Thyroid gland (tissue), 4 donors: ENCODE results near the gene RASL10A. TPM values are rescaled to one million over a fixed set of nuclear protein-coding genes. Genes with fewer than 3 reads are reported as not detected.
A peak's percentile ranks its signal among the peaks of the same experiment; 100 is the strongest.

ENCODE experiments used
- DNase-seq, 2 donors: peaks; one replicate each; pipeline ENCODE4 v3.0.0-alpha.2; 2019
- H3K27ac ChIP-seq, 3 donors: fragments of 200-600 bp; sonication (generic); 1 replicate in 2 of 3; 2 replicates in 1 of 3; pipeline ENCODE4 v1.5.1; 2016 to 2019; ENCODE audit warnings: mild to moderate bottlenecking in 1 of 3, moderate library complexity in 1 of 3
- H3K27me3 ChIP-seq: fragments of 200-600 bp; sonication (generic); one replicate; pipeline ENCODE4 v1.5.1; 2019
- H3K36me3 ChIP-seq, 2 donors: fragments of 200-600 bp; sonication (generic); one replicate each; pipeline ENCODE4 v1.5.1; 2016 to 2019
- H3K4me1 ChIP-seq, 2 donors: fragments of 200-600 bp; sonication (generic); one replicate each; pipeline ENCODE4 v1.5.1; 2017 to 2019
- H3K4me3 ChIP-seq, 3 donors: fragments of 200-600 bp; sonication (generic); replicated peaks in 1 of 3; 1 replicate in 2 of 3; 2 replicates in 1 of 3; pipeline ENCODE4 v1.5.1; 2016; ENCODE audit warnings: mild to moderate bottlenecking in 1 of 3
- H3K9me3 ChIP-seq: fragments of 200-600 bp; sonication (generic); one replicate; pipeline ENCODE4 v1.5.1; 2017
- POLR2A ChIP-seq, 2 donors: fragments of 450-650 bp; IDR thresholded peaks; one replicate each; pipeline ENCODE4 v1.6.1; 2017; ENCODE audit warnings: antibody characterized with exemption in 2 of 2, mild to moderate bottlenecking in 2 of 2, moderate library complexity in 1 of 2
- WGBS, 2 donors: methylation state at CpG; one replicate each; pipeline ENCODE4 v1.1.5; 2017; 5-methylcytosine and 5-hydroxymethylcytosine counted together
- intact Hi-C: fragments of 100-400 bp; cut with DNase I; formaldehyde crosslinking; loops from one replicate; pipeline ENCODE4 v1.15.1; 2023
- total RNA-seq, 4 donors: library from RNA; depleted of rRNA; stranded (reverse); fragments of >200 nt; gene quantifications; one replicate each; pipeline ENCODE4 v1.2.3, GENCODE V29; 2016
- TF ChIP-seq, protein P1 (sequence below), 6 experiments: fragments of 200-600 bp in 3 of 6; fragments of 450-650 bp in 3 of 6; sonication (generic) in 3 of 6; IDR thresholded peaks; one replicate each; pipeline ENCODE4 v1.5.1; 2016 to 2019; ENCODE audit warnings: antibody characterized with exemption in 6 of 6, mild to moderate bottlenecking in 2 of 6, inconsistent platforms in 1 of 6, moderate library complexity in 1 of 6

RASL10A gene
- total RNA-seq, 4 donors from 2014 or later, result 0.67 to 1.7 TPM; not detected in 2

DNA sequence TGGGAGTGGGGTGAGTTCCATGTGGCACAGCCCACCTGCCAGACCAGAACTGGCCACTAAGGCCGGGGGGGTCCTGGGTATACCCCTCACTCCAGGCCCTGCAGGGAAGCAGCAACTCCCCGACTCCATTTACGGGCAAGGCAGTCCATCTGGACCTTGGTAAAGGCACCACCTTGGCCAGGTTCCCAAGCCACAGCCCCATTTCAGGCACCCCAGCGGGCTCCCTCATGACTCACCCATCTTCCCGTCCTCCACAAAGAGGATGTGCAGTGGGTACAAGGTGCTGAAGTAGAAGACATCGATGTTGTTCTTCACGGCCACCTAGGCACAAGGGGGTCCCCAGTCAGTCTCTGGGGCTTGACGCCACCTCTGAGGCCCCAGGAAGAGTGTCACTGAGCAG, 15.7 kb upstream of the RASL10A start:
- intact Hi-C loops, result no loop called here
- 95 to 98% methylated on average over 6 to 8 of the region's 8 CpGs for WGBS, 2 donors
- no peak for TF ChIP-seq POLR2A (IDR thresholded peaks at IDR 0.05)
- TF ChIP-seq, protein P1, sequence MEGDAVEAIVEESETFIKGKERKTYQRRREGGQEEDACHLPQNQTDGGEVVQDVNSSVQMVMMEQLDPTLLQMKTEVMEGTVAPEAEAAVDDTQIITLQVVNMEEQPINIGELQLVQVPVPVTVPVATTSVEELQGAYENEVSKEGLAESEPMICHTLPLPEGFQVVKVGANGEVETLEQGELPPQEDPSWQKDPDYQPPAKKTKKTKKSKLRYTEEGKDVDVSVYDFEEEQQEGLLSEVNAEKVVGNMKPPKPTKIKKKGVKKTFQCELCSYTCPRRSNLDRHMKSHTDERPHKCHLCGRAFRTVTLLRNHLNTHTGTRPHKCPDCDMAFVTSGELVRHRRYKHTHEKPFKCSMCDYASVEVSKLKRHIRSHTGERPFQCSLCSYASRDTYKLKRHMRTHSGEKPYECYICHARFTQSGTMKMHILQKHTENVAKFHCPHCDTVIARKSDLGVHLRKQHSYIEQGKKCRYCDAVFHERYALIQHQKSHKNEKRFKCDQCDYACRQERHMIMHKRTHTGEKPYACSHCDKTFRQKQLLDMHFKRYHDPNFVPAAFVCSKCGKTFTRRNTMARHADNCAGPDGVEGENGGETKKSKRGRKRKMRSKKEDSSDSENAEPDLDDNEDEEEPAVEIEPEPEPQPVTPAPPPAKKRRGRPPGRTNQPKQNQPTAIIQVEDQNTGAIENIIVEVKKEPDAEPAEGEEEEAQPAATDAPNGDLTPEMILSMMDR (IDR thresholded peaks at IDR 0.05), result no peak
- H3K27ac ChIP-seq, result no peak overlapping the region
- no peaks in the 10 kb centered on the region for H3K27me3 ChIP-seq
- H3K4me3 ChIP-seq, result no peak overlapping the region
- H3K9me3 ChIP-seq, result no peaks in the 10 kb centered on the region
- H3K4me1 ChIP-seq, result no peaks in the 10 kb centered on the region
- DNase-seq, result no peak
- H3K36me3 ChIP-seq, result peaks cover 47 to 58% of the 10 kb centered on the region in 2 donors

DNA sequence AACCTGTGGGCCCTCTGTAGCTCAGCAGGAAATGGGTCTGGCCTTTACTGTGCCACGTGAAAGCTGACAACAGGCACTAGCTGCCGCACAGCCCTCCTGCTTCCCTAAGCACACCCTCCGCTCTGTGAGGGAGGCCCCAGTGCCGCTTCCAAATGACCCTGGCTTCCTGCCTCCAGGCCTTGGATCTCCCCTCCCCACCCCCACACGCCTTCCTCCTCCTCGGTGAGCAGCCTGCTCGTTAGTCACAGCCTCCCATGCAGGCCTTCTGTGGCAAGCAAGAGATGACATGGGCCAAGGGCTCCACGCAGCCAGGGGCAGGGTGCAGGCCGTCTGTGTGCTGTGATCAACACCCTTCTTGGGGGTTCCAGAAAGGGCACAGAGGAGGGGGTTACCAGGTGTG, 15.3 kb upstream of the RASL10A start:
- intact Hi-C loops, result no loop called here
- H3K36me3 ChIP-seq, result peaks cover 48 to 54% of the 10 kb centered on the region in 2 donors
- H3K9me3 ChIP-seq, result no peaks in the 10 kb centered on the region
- no peak for TF ChIP-seq POLR2A (IDR thresholded peaks at IDR 0.05)
- TF ChIP-seq, protein P1 (IDR thresholded peaks at IDR 0.05), result no peak
- no peak for DNase-seq
- WGBS, 2 donors, result 51 to 78% methylated on average over 9 of the region's 9 CpGs
- H3K4me1 ChIP-seq, result no peaks in the 10 kb centered on the region
- H3K27ac ChIP-seq, result no peak overlapping the region
- H3K4me3 ChIP-seq, result no peak overlapping the region
- no peaks in the 10 kb centered on the region for H3K27me3 ChIP-seq

DNA sequence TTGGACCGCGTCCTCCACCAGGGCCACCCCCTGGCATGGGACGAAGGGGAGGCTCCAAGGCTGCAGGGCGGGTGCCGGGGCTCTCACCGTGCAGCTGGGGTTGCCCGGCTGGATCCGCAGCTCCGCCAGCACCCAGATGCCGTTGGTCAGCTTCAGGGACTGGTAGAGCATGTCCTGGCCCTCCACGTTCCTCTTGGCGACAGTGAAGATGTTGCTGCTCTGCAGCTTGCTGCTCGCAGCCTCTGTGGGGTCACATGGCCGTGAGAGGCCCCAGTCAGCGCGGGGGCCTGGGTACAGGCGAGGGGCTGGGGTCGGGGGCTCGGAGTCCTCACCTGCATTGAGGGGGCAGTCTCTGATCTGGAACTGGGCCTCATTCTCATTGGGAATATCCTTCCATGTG, 14.8 kb upstream of the RASL10A start:
- no peaks in the 10 kb centered on the region for H3K9me3 ChIP-seq
- peak; percentile 39 to 41 for DNase-seq
- WGBS, 2 donors, result 52 to 89% methylated on average over 7 to 9 of the region's 19 CpGs
- intact Hi-C loops, result no loop called here
- no peaks in the 10 kb centered on the region for H3K27me3 ChIP-seq
- peaks cover 48 to 53% of the 10 kb centered on the region in 2 donors for H3K36me3 ChIP-seq
- no peak overlapping the region for H3K27ac ChIP-seq
- TF ChIP-seq, protein P1 (IDR thresholded peaks at IDR 0.05), result no peak
- no peak for TF ChIP-seq POLR2A (IDR thresholded peaks at IDR 0.05)
- no peaks in the 10 kb centered on the region for H3K4me1 ChIP-seq
- H3K4me3 ChIP-seq, result no peak overlapping the region

DNA sequence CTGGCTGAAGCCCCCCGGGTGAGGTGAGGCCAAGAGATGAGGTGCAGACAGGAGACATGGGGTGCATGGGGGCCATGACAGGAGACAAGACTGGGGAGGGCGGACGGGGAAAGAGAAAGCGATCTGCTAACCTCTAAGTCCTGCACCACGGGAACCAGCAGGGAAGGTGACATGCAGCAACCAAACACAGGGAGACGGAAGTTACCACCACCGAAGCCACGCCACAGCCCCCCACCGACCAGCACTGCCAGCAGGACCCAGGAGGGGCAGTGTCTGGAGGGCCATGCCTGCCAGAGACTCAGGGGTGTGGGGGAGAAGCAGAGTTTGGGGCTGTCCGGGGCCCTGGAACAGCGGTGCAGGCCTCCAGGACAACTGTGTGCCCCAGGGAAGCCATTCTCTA, 14.1 kb upstream of the RASL10A start:
- H3K27me3 ChIP-seq, result no peaks in the 10 kb centered on the region
- H3K9me3 ChIP-seq, result no peaks in the 10 kb centered on the region
- TF ChIP-seq, protein P1 (IDR thresholded peaks at IDR 0.05), result no peak
- TF ChIP-seq POLR2A (IDR thresholded peaks at IDR 0.05), result no peak
- peaks cover 48 to 53% of the 10 kb centered on the region in 2 donors for H3K36me3 ChIP-seq
- no peak overlapping the region for H3K4me3 ChIP-seq
- DNase-seq, result no peak
- WGBS, 2 donors, result 84 to 91% methylated on average over 7 to 11 of the region's 11 CpGs
- no peaks in the 10 kb centered on the region for H3K4me1 ChIP-seq
- H3K27ac ChIP-seq, result no peak overlapping the region
- intact Hi-C loops, result no loop called here

DNA sequence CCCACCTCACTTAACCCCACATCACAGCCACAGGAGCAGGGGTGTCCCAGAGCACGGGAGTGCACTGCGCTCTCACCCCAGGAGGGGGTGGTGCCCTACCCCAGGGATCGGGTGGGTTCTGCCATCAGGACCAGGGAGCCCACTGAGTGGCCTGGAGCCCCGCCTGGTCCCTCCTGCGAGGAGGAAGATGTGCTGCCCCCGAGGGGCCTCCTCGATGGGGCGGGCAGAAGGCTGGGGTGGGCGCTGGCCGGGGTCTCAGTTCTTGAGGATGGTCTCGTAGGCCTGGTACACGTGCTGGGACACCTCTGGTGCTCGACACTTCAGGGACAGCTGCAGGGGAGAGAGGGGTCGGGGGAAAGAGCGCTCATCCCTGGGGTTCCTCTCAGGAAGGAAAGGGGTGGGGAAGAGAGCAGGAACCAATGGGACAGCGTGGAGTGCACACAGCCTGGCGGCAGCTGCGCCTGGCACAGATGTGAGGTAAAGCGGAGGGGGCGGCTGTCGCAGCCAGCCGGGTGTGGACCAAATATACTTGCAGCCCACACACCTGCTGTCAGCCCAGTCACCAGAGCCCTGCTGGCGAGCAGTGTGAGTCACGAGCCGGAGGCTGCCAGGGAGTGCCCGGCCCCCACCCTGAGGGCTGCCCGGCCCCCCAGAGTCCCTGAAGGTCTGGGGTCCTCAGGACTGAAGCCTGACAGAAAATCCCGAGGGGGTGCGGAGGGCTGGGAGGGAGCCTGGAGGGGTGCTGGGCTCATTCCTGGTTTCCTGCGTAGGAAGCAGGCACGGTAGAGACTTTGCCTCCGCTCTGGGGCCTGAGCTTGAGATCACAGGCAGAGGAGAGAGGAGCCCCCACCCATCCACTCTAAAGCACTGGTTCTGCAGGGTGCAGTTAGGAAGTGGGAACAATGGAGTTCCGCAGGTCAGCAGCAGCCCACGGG, 13.3 kb upstream of the RASL10A start:
- no peak for DNase-seq
- TF ChIP-seq POLR2A (IDR thresholded peaks at IDR 0.05), result no peak
- TF ChIP-seq, protein P1 (IDR thresholded peaks at IDR 0.05), result no peak
- WGBS, 2 donors, result 92 to 96% methylated on average over 21 to 30 of the region's 34 CpGs
- Histone ChIP-seq H3K27ac (no peak overlapping the region), H3K4me1 (no peaks in the 10 kb centered on the region), H3K9me3 (no peaks in the 10 kb centered on the region), H3K36me3 (peaks cover 48% of the 10 kb centered on the region in 2 donors), H3K27me3 (no peaks in the 10 kb centered on the region), H3K4me3 (no peak overlapping the region)
- intact Hi-C loops, result no loop called here
